HG03342 (cell line): ENCODE data around the gene TBC1D3K.
"Not testable (repeated sequence)": the region's sequence is repeated elsewhere in the genome, so short reads cannot be mapped to it uniquely, and the experiment has no call there.

Experiments used
- ATAC-seq: cut with Tn5 transposase; IDR thresholded peaks from one replicate; pipeline ENCODE4 v1.9.1; 2021; ENCODE audit warnings: mild to moderate bottlenecking, moderate library complexity; ENCODE audit not compliant: unreplicated experiment

TBC1D3K gene

DNA sequence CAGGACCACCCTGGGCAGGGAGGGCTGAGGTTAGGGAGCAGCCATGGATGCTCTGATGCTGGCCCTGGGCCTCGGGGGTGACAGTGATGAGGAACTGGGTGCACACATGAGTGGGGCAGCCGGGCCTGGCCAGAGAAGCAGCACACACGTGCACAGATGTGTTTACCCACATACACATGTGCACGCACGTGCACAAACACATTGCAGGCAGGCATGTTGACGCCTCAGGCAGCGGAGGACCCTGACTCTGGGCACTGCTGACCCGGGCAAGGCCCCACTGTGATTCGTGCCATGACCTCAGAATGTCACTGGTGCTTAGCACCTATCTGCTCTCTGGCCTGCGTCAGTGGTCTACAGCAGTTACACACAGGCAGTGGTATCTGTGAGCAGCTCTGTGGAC, at the start of gene TBC1D3K:
TBC1D3K (plus strand) TSS at position 301 of the 400 bp plus-strand sequence. CDS start 1,585 bp downstream, outside the sequence.
- ATAC-seq: not testable (repeated sequence)

DNA sequence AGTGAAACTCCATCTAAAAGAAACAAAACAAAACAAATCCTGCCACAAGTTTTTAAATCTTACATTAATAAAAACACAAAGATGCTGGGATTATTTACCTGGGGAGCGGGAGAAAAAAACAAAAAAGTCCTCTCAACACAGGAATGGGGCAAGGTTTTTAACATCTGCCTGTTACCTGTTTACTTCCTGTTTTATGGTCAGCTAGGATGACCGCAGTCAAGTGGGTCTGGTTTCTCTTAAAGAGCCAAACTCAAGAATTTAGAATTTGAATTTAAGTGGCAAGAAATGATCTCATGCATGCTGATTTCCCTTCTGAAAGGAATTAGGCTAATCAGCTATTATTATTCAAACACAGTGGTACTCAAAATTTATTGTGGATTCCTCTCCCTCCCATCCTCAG, 39.7 kb upstream of the TBC1D3K start:
- ATAC-seq: no peak

DNA sequence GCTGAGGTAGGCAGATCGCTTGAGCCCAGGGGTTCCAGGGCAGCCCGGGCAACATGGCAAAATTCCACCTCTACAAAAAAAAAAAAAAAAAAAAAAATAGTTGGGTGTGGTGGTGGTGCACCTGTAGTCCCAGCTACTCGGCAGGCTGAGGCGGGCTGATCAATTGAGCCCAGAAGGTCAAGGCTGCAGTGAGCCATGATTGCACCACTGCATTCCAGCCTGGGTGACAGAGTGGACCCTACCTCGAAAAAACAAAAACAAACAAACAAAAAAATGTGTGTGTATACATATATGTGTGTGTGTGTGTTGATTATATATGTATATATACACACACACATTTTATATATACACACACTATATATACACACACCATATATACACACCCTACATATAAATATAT, 39.1 kb upstream of the TBC1D3K start:
- ATAC-seq: no peak

GRCh38 chr17:37888881-37889280, 35.3 kb upstream of the TBC1D3K start:
- ATAC-seq: no peak

GRCh38 chr17:37896961-37897360, 27.3 kb upstream of the TBC1D3K start:
- not testable (repeated sequence) for ATAC-seq
